GM10248 (cell line): ENCODE data around the gene GOLGA8N.
A peak's percentile ranks its signal among the peaks of the same experiment; 100 is the strongest.

Experiments
- CTCF ChIA-PET: fragments of 300-600 bp; sonication (Branson Sonifier 250); formaldehyde crosslinking; extraction: SDS; loops from one replicate; lab custom pipeline; 2021; ENCODE audit warnings: antibody characterized with exemption; lab: Yijun Ruan, JAX
- POLR2A ChIA-PET: fragments of 350-650 bp; sonication (Branson Sonifier 250); formaldehyde crosslinking; extraction: SDS; loops from one replicate; lab custom pipeline; 2020; ENCODE audit warnings: antibody characterized with exemption; lab: Yijun Ruan, JAX
- DNase-seq: peaks from one replicate; pipeline ENCODE4 v3.0.0; 2012; ENCODE audit errors: extremely low spot score
- CTCF ChIP-seq: IDR thresholded peaks from 2 replicates; pipeline ENCODE4 v1.5.1; 2012; ENCODE audit warnings: mild to moderate bottlenecking, low read depth; ENCODE audit errors: extremely low read depth, missing control alignments, control extremely low read depth

GOLGA8N gene

GRCh38 chr15:32646291-32646690, 53.0 kb downstream of the GOLGA8N start:
- ChIA-PET POLR2A (no interaction called here), CTCF (interaction anchor here (1.3 to 7.1 kb wide), 2 partner anchors 10 to 14 kb away, joined by 4 to 80 read pairs; no protein-coding TSS in a partner anchor)
- no peak for TF ChIP-seq CTCF
- DNase-seq: no peak

DNA sequence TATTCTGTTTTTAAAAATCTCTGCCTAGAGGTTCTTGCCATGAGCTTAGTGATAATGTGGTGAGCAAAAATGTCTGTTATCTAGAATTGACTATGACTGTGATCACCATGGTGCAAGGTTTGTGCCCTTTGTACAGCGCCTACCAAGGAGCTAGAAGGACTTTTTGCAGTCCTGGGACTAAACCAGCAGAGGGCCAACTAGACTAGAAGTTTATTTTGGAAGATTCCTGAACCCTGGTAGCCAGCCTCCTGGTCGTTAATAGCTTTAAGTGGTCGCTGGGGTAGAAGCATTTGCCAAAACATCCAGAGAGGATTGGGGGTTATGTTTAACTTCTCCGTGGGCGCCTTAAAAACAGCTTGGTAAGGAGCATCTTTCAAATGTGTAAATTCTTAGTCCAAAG, 56.1 kb downstream of the GOLGA8N start:
- POLR2A ChIA-PET: no interaction called here
- no peak for DNase-seq
- CTCF ChIA-PET: interaction anchor here (0.8 to 7.1 kb wide), 6 partner anchors 8 to 287 kb away, joined by 3 to 80 read pairs (median 4); partner anchors contain the start of gene SCG5
- TF ChIP-seq CTCF: peak; percentile 19

- POLR2A ChIA-PET: no interaction called here
- peak; percentile 81 for DNase-seq
Measured at GRCh38 chr15:32651229-32651837, 58.1 kb downstream of the GOLGA8N start.

GRCh38 chr15:32652178-32652577, 58.9 kb downstream of the GOLGA8N start:
- no peak for DNase-seq
- CTCF ChIA-PET: interaction anchor here (0.8 to 2.1 kb wide), 3 partner anchors 9 to 84 kb away, joined by 6 to 9 read pairs (median 7); no protein-coding TSS in a partner anchor
- no peak for TF ChIP-seq CTCF
- POLR2A ChIA-PET: no interaction called here

More at GRCh38 chr15:32651229-32651837, 58.1 kb downstream of the GOLGA8N start:
- TF ChIP-seq CTCF: peak; percentile 85
- CTCF ChIA-PET: interaction anchor here (1.0 to 7.1 kb wide), 14 partner anchors 8 to 482 kb away, joined by 3 to 80 read pairs (median 6); partner anchors contain the start of gene SCG5

DNA sequence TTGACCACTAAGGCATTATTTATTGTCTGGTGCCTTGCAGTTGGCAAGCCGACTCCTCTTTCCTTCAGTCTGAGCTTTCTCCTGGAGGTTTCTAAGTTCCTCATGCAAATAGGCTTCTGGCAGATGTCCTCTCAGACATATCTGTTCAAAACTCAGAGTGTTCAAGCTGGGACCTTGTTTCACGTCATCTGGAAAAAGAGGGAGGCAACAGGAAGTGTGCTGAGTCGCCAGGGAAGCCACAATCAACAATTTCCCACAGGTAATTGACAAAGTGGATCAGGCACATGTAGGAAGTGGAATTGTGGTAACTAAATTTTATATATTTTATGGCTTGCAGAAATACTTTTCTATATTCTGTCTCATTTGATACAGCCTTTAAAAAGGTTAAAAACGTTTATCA, 62.8 kb downstream of the GOLGA8N start:
- no peak for DNase-seq
- ChIA-PET CTCF (interaction anchor here (0.8 to 9.2 kb wide), 5 partner anchors 9 to 340 kb away, joined by 4 to 95 read pairs (median 8); partner anchors contain the start of gene SCG5), POLR2A (no interaction called here)
- TF ChIP-seq CTCF: no peak

GRCh38 chr15:32656496-32656895, 63.2 kb downstream of the GOLGA8N start:
- POLR2A ChIA-PET: no interaction called here
- no peak for DNase-seq
- TF ChIP-seq CTCF: no peak
- CTCF ChIA-PET: interaction anchor here (1.0 to 9.2 kb wide), 5 partner anchors 9 to 1044 kb away, joined by 4 to 95 read pairs (median 8); partner anchors contain the start of gene SCG5
